ENCODE measurements around the gene SH2D3C. TPM values are rescaled to one million over a fixed set of nuclear protein-coding genes. Genes with fewer than 3 reads are reported as not detected.

The SH2D3C gene
- total and polyA plus RNA-seq, 2 of the 8 experiments (the other 6 are each of a cell fraction or from before 2014, with no cell fraction given): 6.4 to 8.1 TPM

DNA sequence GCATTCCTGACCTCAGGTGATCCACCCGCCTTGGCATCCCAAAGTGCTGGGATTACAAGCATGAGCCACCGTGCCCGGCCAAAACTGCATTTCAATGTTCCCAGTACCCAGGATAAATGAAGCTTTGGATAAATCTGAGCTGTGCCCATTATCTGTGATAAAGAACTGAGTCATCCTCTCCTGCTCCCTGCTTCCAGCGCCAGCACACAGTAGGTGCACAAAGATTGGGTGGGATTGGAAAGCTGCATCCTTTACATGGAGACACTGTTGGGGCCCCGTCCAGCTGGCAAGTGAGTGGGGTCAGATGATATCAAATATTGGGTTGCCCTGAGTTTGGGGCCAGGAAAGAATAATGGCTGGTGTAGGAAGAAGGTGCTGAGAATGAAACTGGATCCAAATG, 17.4 kb downstream of the SH2D3C start:
- TF ChIP-seq TAF7 (optimal IDR thresholded peaks at IDR 0.05; ENCODE audit: borderline replicate concordance, low read depth, low read length): no peak
- TF ChIP-seq ZNF274 (IDR thresholded peaks at IDR 0.05; ENCODE audit: borderline replicate concordance, extremely low read depth, low read length): no peak
- TF ChIP-seq GABPA (IDR thresholded peaks at IDR 0.05; ENCODE audit: borderline replicate concordance, insufficient read depth, low read length): no peak
- no peak for TF ChIP-seq POLR2AphosphoS5 (IDR thresholded peaks at IDR 0.05; ENCODE audit: low read depth, low read length)
- no peak for TF ChIP-seq SUZ12 (IDR thresholded peaks at IDR 0.05; ENCODE audit: low read length)
- no peak for TF ChIP-seq BACH1 (IDR thresholded peaks at IDR 0.05; ENCODE audit: low read length)
- no peak for TF ChIP-seq TCF12 (IDR thresholded peaks at IDR 0.05; ENCODE audit: low read depth, low read length)
- CTCF ChIA-PET (ENCODE audit: partially characterized antibody): interaction anchor here (0.6 to 14.6 kb wide), 7 partner anchors 9 to 1404 kb away, joined by 3 to 227 read pairs (median 3); partner anchors contain the start of genes CDK9 and SH2D3C
- FAIRE-seq: no peak

More for the DNA sequence above, 17.4 kb downstream of the SH2D3C start:
- Histone ChIP-seq H4K20me1 (replicated peaks in 1 of 2; ENCODE audit: control insufficient read depth in 1 of 2, insufficient read depth in 2 of 2, low read length in 2 of 2) (no peaks in the 10 kb centered on the region), H2BK120ac (replicated peaks; ENCODE audit: low read depth, low read length) (no peak overlapping the region), H2AFZ (ENCODE audit: low read length) (no peak overlapping the region), H2BK5ac (ENCODE audit: low read depth, low read length) (no peak overlapping the region), H4K5ac (ENCODE audit: insufficient read length, low read depth, low read length) (no peak overlapping the region), H3K27ac (ENCODE audit: low read depth, low read length) (no peak overlapping the region), H3K36me3 (ENCODE audit: control insufficient read depth in 2 of 4, insufficient read depth in 4 of 4, low read length in 3 of 4) (no peaks in the 10 kb centered on the region), H3K14ac (ENCODE audit: insufficient read length) (no peak overlapping the region), H4K8ac (ENCODE audit: extremely low read depth, insufficient read depth, low read length) (no peak overlapping the region), H2BK15ac (ENCODE audit: low read length) (no peak overlapping the region), H3K18ac (ENCODE audit: extremely low read depth, low read length) (no peak overlapping the region), H2BK20ac (ENCODE audit: low read length) (no peak overlapping the region), H3K4me3 (ENCODE audit: extremely low read depth in 1 of 4, insufficient read depth in 2 of 4, low read depth in 3 of 4, low read length in 4 of 4) (no peak overlapping the region), H3K4me2 (ENCODE audit: insufficient read depth in 1 of 2, low read depth in 2 of 2, low read length in 2 of 2) (no peak overlapping the region), H2AK5ac (ENCODE audit: low read depth, low read length) (no peak overlapping the region), H3K23ac (ENCODE audit: insufficient read length) (no peak overlapping the region), H3K9me3 (ENCODE audit: insufficient read depth in 2 of 2, low read depth in 1 of 2, low read length in 1 of 2) (no peaks in the 10 kb centered on the region), H3K27me3 (replicated peaks in 1 of 4; ENCODE audit: control insufficient read depth in 3 of 4, extremely low read depth in 1 of 4, insufficient read depth in 3 of 4, low read length in 3 of 4) (peaks cover 0 to 4% (median 3%) of the 10 kb centered on the region in 4 experiments; a peak in 5 of 7 replicates), H3K23me2 (ENCODE audit: low read depth, low read length) (no peaks in the 10 kb centered on the region), H3K56ac (replicated peaks; ENCODE audit: insufficient read length, low read depth, low read length) (no peak overlapping the region), H3K79me1 (ENCODE audit: low read depth, low read length) (no peaks in the 10 kb centered on the region), H4K91ac (replicated peaks; ENCODE audit: insufficient read length, low read length) (no peak overlapping the region), H3K4me1 (replicated peaks in 1 of 4; ENCODE audit: control insufficient read depth in 3 of 4, insufficient read depth in 4 of 4, low read length in 3 of 4) (peaks cover 0 to 16% (median 13%) of the 10 kb centered on the region in 4 experiments; a peak in 6 of 7 replicates), H3K4ac (replicated peaks; ENCODE audit: insufficient read length, low read depth, low read length) (no peak overlapping the region), H3K79me2 (ENCODE audit: control insufficient read depth in 1 of 2, insufficient read depth in 2 of 2, low read length in 2 of 2) (no peaks in the 10 kb centered on the region), H2BK12ac (ENCODE audit: low read depth, low read length) (no peak overlapping the region), H3K9ac (replicated peaks in 1 of 4; ENCODE audit: extremely low read depth in 1 of 4, low read depth in 3 of 4, low read length in 3 of 4) (no peak overlapping the region)
- 79% methylated on average over 5 of the region's 5 CpGs; no CpG with 5 or more reads in 1 of the 2 experiments for WGBS, 2 experiments (ENCODE audit: extremely low coverage in 1 of 2, insufficient coverage in 1 of 2, insufficient read length in 1 of 2, insufficient replicate concordance in 2 of 2, low coverage in 1 of 2, low lambda C conversion rate in 2 of 2, missing lambda C conversion rate in 1 of 2)
- DNase-seq (ENCODE audit: low read depth in 1 of 2, low spot score in 2 of 2): no peak
- POLR2A ChIA-PET (ENCODE audit: partially characterized antibody): interaction anchor here (1.2 kb wide), 1 partner anchor 20 kb away, joined by 3 read pairs; no protein-coding TSS in a partner anchor
